Keratinocyte (primary cell): ENCODE results near the gene GATA1. TPM values are rescaled to one million over a fixed set of nuclear protein-coding genes. Genes with fewer than 3 reads are reported as not detected.

Experiments
- DNase-seq: peaks from one replicate; pipeline ENCODE4 v3.0.0-alpha.2; 2011; ENCODE audit warnings: low read depth, missing footprints, low spot score
- FAIRE-seq: peaks from 2 replicates; lab custom pipeline; 2011; peaks lifted over from hg19 to GRCh38; lab: Jason Lieb, UNC
- H2AFZ ChIP-seq: 2 replicates; pipeline ENCODE4 v1.6.0; 2012; ENCODE audit warnings: low read length, control low read depth, inconsistent platforms; ENCODE audit not compliant: control insufficient read depth
- H3K27ac ChIP-seq: 2 replicates; pipeline ENCODE4 v1.5.1; 2011; ENCODE audit warnings: low read length; ENCODE audit not compliant: control insufficient read depth, insufficient read depth
- H3K27me3 ChIP-seq: 3 replicates; pipeline ENCODE4 v1.6.0; 2011; ENCODE audit warnings: low read length; ENCODE audit not compliant: control insufficient read depth, insufficient read depth; ENCODE audit errors: extremely low read depth
- H3K36me3 ChIP-seq, 2 experiments: 2 replicates in 1 of 2; 3 replicates in 1 of 2; pipeline ENCODE4 v1.5.1; 2011; ENCODE audit warnings: low read length in 2 of 2, mild to moderate bottlenecking in 1 of 2; ENCODE audit not compliant: control insufficient read depth in 2 of 2, insufficient read depth in 2 of 2; ENCODE audit errors: extremely low read depth in 1 of 2
- H3K4me1 ChIP-seq: 3 replicates; pipeline ENCODE4 v1.5.1; 2011; ENCODE audit warnings: low read length; ENCODE audit not compliant: control insufficient read depth, insufficient read depth; ENCODE audit errors: extremely low read depth
- H3K4me2 ChIP-seq: 3 replicates; pipeline ENCODE4 v1.6.0; 2011; ENCODE audit warnings: low read depth, low read length; ENCODE audit not compliant: control insufficient read depth, insufficient read depth; ENCODE audit errors: extremely low read depth
- H3K4me3 ChIP-seq, 3 experiments: fragments of 200-600 bp in 1 of 3; sonication (generic) in 1 of 3; 2 replicates in 2 of 3; 3 replicates in 1 of 3; pipeline ENCODE4 v1.5.1; 2011 to 2016; ENCODE audit warnings: low read length in 3 of 3, mild to moderate bottlenecking in 3 of 3, control low read depth in 2 of 3, inconsistent platforms in 1 of 3, low read depth in 1 of 3, mixed read lengths in 1 of 3, mixed run types in 1 of 3, moderate library complexity in 1 of 3; ENCODE audit not compliant: control insufficient read depth in 2 of 3, insufficient read depth in 2 of 3; ENCODE audit errors: extremely low read depth in 1 of 3
- H3K79me2 ChIP-seq: 2 replicates; pipeline ENCODE4 v1.6.0; 2012; ENCODE audit warnings: low read length; ENCODE audit not compliant: control insufficient read depth, insufficient read depth
- H3K9ac ChIP-seq: 3 replicates; pipeline ENCODE4 v1.6.0; 2011; ENCODE audit warnings: low read length; ENCODE audit not compliant: control insufficient read depth, insufficient read depth; ENCODE audit errors: extremely low read depth
- H3K9me1 ChIP-seq: 3 replicates; pipeline ENCODE4 v1.6.0; 2011; ENCODE audit warnings: low read length; ENCODE audit not compliant: control insufficient read depth, insufficient read depth; ENCODE audit errors: extremely low read depth
- H3K9me3 ChIP-seq: 2 replicates; pipeline ENCODE4 v1.5.1; 2012; ENCODE audit warnings: low read depth, low read length; ENCODE audit not compliant: control insufficient read depth
- H4K20me1 ChIP-seq: 3 replicates; pipeline ENCODE4 v1.6.0; 2011; ENCODE audit warnings: low read length; ENCODE audit not compliant: control insufficient read depth, insufficient read depth; ENCODE audit errors: extremely low read depth
- EZH2 ChIP-seq: IDR thresholded peaks from one replicate; pipeline ENCODE4 v1.6.1; 2012; ENCODE audit warnings: inconsistent platforms, mild to moderate bottlenecking, low read length, moderate library complexity
- dilution Hi-C: fragments of 300-500 bp; cut with MboI; formaldehyde crosslinking; loops from one replicate; pipeline ENCODE4 v1.7.0; 2020; ENCODE audit warnings: low sequenced_read_pairs; ENCODE audit not compliant: extremely low pct_ligation_motif_present
- polyA plus RNA-seq, 5 experiments: library from polyadenylated mRNA; depleted of rRNA in 3 of 5; stranded (reverse) in 3 of 5; stranded (forward) in 1 of 5; unstranded in 1 of 5; fragments of >200 nt; gene quantifications; 1 replicate in 1 of 5; 2 replicates in 3 of 5; 3 replicates in 1 of 5; pipeline versions ENCODE4 v1.2.1 to v1.2.3, GENCODE V29; 2011 to 2012; ENCODE audit warnings: missing spikeins in 2 of 5, low read depth in 1 of 5, low replicate concordance in 1 of 5
- TF ChIP-seq, protein P1 (sequence below), 3 experiments: IDR thresholded peaks in 1 of 3; conservative IDR thresholded peaks in 1 of 3; optimal IDR thresholded peaks in 1 of 3; 2 replicates in 2 of 3; 3 replicates in 1 of 3; pipeline versions ENCODE3 to v1.5.1; 2011; ENCODE audit warnings: low read length in 3 of 3, mild to moderate bottlenecking in 3 of 3, moderate library complexity in 2 of 3, control low read depth in 1 of 3, inconsistent platforms in 1 of 3; ENCODE audit not compliant: insufficient read depth in 2 of 3; ENCODE audit errors: extremely low read depth in 1 of 3

GATA1 gene
- polyA plus RNA-seq, 1 donor (not counting 4 experiments of a cell fraction or from before 2014, with no cell fraction given): not detected

DNA sequence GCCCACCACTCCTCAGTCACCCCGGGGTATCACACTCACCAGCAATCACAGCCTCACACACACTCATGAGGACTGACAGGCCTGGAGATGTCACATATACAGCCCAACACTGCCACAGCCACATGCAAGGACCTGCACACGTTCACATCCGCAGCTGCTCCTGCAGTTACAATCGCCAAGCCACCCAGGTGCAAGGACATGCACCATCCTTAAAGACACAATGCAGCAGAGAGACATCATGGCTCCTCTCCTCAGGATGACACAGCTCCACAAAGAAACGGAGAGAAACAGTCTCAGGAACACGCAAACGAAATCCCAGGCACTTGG lies 48.0 kb downstream of the GATA1 start:
- H4K20me1 ChIP-seq: no peaks in the 10 kb centered on the region
- peak overlapping the region; percentile 72 for H3K4me2 ChIP-seq
- no peak for TF ChIP-seq EZH2
- TF ChIP-seq, protein P1, sequence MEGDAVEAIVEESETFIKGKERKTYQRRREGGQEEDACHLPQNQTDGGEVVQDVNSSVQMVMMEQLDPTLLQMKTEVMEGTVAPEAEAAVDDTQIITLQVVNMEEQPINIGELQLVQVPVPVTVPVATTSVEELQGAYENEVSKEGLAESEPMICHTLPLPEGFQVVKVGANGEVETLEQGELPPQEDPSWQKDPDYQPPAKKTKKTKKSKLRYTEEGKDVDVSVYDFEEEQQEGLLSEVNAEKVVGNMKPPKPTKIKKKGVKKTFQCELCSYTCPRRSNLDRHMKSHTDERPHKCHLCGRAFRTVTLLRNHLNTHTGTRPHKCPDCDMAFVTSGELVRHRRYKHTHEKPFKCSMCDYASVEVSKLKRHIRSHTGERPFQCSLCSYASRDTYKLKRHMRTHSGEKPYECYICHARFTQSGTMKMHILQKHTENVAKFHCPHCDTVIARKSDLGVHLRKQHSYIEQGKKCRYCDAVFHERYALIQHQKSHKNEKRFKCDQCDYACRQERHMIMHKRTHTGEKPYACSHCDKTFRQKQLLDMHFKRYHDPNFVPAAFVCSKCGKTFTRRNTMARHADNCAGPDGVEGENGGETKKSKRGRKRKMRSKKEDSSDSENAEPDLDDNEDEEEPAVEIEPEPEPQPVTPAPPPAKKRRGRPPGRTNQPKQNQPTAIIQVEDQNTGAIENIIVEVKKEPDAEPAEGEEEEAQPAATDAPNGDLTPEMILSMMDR (optimal IDR thresholded peaks at IDR 0.05 in 1 of 3, IDR thresholded peaks at IDR 0.05 in 1 of 3, conservative IDR thresholded peaks at IDR 0.05 in 1 of 3; ENCODE audit: extremely low read depth in 1 of 3, insufficient read depth in 2 of 3, low read length in 3 of 3): no peak
- no peak overlapping the region for H3K9ac ChIP-seq
- H2AFZ ChIP-seq: no peak overlapping the region
- FAIRE-seq: no peak
- no peaks in the 10 kb centered on the region for H3K4me1 ChIP-seq
- no peak overlapping the region for H3K27ac ChIP-seq
- no peaks in the 10 kb centered on the region for H3K79me2 ChIP-seq
- no peaks in the 10 kb centered on the region for H3K9me3 ChIP-seq
- no peaks in the 10 kb centered on the region for H3K36me3 ChIP-seq
- peaks cover 10% of the 10 kb centered on the region for H3K27me3 ChIP-seq
- dilution Hi-C loops: no loop called here
- peak overlapping the region in 2 of 3 experiments; percentile 46 to 61 for H3K4me3 ChIP-seq
- no peaks in the 10 kb centered on the region for H3K9me1 ChIP-seq
- DNase-seq: no peak

DNA sequence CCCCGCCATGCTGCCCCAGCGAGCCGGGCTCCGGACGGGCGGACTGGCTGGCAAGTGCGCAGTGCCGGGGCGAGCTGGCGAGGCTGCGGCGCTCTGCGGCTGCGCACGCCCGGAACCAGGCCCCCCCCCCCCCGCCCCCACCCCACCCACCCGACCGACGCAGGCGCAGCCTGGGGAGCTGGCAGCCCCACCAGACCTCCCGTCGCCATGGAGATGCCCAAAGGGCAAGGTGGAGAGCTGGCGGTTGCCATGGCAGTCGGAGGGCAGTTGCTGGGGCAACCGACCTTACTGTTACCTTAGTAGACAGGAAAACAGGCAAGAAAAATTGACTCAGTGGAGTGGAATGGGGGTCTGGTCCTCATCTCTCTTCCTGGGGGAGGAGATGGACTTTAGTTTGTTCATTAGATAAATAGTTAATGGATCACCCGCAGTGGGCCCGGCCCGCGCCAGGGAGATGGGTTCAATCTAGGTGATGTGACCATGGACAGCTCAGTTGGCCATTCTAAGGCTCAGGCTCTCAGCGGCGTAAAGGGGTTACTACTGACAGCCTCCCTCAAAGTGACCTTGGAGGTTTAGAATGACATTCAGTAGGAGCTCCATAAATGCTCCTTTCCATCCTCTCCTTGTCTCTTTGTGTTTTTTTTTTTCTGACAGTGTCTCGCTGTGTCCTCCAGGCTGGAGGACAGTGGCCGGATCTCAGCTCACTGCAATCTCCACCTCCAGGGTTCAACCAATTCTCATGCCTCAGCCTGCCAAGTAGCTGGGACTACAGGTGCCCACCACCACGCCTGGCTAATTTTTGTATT lies 49.3 kb downstream of the GATA1 start, which contains the start of gene PCSK1N:
Gene PCSK1N, minus strand, starts transcription at position 87 of the 806 bp plus-strand sequence. Its CDS starts 78 bp downstream, at position 9.
- FAIRE-seq: no peak
- peak within 1 kb of the TSS; percentile 72 for H3K4me2 ChIP-seq

More for the DNA sequence above, 49.3 kb downstream of the GATA1 start, which contains the start of gene PCSK1N:
- peak within 1 kb of the TSS; percentile 46 to 61 (median 55) for H3K4me3 ChIP-seq
- H3K79me2 ChIP-seq: no peaks in the 10 kb centered on the region
- H3K27me3 ChIP-seq: peaks cover 10% of the 10 kb centered on the region
- no peaks in the 10 kb centered on the region for H3K9me1 ChIP-seq
- H3K9me3 ChIP-seq: no peaks in the 10 kb centered on the region
- H2AFZ ChIP-seq: peak within 1 kb of the TSS; percentile 69
- no peaks in the 10 kb centered on the region for H3K36me3 ChIP-seq
- dilution Hi-C loops: no loop called here
- H3K4me1 ChIP-seq: no peaks in the 10 kb centered on the region
- no peaks in the 10 kb centered on the region for H4K20me1 ChIP-seq
- H3K27ac ChIP-seq: no peak within 1 kb of the TSS
- DNase-seq: no peak
- no peak for TF ChIP-seq EZH2
- TF ChIP-seq, protein P1 (optimal IDR thresholded peaks at IDR 0.05 in 1 of 3, IDR thresholded peaks at IDR 0.05 in 1 of 3, conservative IDR thresholded peaks at IDR 0.05 in 1 of 3; ENCODE audit: extremely low read depth in 1 of 3, insufficient read depth in 2 of 3, low read length in 3 of 3): no peak
- peak within 1 kb of the TSS; percentile 18 for H3K9ac ChIP-seq
